GM19193 (cell line): ENCODE measurements around the gene RTKN.

Experiments
- POLR2A ChIP-seq: IDR thresholded peaks from 4 replicates; pipeline ENCODE4 v1.6.1; 2011; ENCODE audit not compliant: insufficient read depth, insufficient read length; ENCODE audit errors: extremely low read depth

The RTKN gene

DNA sequence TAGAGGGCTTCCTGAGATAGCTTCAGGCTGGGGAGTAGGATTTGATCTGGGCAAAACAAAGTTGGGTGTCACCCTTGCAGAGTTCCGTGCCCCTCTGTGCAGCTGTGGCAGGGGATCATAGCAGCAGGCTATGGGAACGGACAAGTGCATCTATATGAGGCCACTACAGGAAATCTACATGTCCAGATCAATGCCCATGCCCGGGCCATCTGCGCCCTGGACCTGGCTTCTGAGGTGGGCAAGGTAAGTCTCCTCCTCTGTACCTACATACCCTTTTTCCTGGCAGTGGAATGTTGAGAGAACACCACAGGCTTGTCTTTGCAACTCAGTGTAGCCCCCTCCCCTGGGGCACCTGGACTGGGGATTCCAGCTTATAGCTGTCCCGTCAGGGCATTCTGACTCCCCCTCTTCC lies 16.7 kb downstream of the RTKN start:
- TF ChIP-seq POLR2A = no peak

DNA sequence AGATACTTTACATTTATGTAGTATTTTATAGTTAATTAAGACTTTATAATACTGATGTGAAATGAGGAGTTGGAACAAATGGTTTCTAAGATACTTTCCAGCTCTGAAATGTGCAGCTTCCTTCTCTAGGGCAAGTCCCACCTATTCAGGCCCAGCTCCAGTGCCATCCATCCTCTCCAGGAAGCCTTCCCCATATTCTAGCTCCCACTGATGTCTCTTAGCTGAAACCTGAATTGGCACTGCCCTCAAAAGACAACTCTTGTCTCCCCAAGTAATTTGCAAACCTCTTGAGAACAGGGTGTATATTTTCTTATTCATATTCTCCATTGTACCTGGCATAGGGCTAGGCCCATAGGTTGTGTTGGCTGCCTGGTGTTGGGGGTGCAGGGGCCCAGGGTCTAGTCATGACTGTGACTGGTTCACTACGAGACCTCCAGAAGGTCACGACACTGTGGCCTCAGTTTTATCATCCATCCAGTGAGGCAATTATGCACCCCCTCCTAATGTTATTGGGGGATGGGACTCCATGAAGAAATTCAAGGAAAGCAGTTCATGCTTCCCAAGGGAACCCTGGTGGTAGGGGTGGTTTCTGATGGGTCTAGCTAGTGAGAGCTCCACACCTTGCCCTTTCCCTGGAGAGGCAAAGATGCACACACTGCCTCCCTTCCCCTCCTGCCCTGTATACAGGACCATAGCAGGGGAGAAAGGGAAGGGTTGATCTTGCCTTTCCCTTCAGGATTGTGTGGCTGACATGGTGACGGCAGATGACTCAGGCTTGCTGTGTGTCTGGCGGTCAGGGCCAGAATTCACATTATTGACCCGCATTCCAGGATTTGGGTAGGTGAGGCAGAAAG lies 17.4 kb downstream of the RTKN start:
- TF ChIP-seq POLR2A = no peak

DNA sequence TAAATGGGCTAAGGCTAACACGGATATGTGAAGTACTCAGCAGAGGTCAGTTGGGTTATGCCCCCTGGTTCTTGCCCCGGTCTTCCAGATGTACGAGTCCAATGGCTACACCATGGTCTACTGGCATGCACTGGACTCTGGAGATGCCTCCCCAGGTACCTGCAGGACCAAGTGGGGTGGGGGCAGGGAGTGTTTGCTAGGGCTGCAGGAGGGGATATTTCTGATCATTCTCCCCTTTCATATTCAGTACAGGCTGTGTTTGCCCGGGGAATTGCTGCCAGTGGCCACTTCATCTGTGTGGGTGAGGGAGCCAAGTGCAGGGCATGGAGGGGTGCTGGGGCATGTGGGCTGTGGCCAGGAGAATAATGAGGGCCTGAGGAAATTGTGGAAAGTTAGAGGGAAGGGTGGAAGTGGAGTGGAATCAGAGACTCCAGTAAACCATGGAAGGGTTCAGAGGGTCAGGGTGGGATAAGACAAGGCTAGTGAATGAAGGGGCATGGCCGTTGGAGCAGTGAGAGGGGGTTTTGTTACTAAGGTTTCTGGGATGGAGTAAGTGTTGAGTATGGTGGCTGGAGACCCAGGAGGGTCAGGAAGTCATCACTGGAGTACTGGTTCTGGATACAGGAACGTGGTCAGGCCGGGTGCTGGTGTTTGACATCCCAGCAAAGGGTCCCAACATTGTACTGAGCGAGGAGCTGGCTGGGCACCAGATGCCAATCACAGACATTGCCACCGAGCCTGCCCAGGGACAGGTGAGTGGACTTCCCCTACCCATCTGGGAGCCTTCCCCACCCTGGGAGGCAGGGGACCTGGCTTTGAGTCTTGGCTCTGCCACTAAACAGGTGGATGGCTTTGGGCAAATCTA lies 18.3 kb downstream of the RTKN start:
- TF ChIP-seq POLR2A = no peak

DNA sequence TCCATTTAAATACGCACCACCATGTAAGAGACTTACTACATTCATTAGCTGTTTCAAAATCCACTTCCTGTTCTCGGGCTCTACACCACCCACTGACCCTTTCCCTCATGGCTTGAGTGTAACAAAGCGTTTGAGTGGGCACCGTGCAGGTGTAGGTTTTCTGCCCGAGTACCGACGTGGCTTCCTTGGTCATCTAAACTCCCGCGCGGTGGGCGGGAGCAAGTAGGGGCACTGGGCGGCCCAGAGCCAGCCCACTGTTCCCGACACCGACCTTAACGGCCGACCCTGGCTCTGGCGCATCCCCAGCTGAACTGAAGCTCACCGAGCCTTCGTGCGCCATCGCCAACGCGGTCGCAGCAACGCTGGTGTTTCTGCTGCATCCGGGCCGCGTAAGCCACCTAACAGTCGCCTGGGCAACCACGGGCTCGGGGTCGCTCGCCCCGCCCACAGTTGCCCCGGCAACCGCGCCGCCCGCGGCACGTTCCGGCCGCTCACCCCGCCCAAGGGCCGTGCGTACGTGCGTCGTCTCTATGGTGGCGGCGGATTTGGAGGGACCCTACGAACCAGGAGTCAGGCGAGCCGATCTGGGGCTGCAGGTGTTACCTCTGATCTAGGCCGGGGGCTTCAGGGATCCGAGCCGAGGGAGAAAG lies 20.4 kb downstream of the RTKN start, which contains the start of the genes C2orf81 and WDR54:
Gene C2orf81, minus strand, starts transcription at position 399 of the 650 bp plus-strand sequence. Its CDS starts 59 bp downstream, at position 340.
Gene WDR54, plus strand, starts transcription at position 510 of the 650 bp plus-strand sequence. CDS start 424 bp downstream, outside the sequence.
- peak; percentile 89 for TF ChIP-seq POLR2A

GRCh38 chr2:74420006-74420405 lies 21.7 kb downstream of the RTKN start:
- no peak for TF ChIP-seq POLR2A

GRCh38 chr2:74419345-74419744 lies 22.4 kb downstream of the RTKN start:
- TF ChIP-seq POLR2A = no peak

- TF ChIP-seq POLR2A = no peak
These were observed 23.4 kb downstream of the RTKN start for GRCh38 chr2:74418312-74418711.

GRCh38 chr2:74417763-74418162 lies 24.0 kb downstream of the RTKN start:
- TF ChIP-seq POLR2A = no peak

- TF ChIP-seq POLR2A = no peak
These were observed 24.5 kb downstream of the RTKN start for GRCh38 chr2:74417197-74417596.

DNA sequence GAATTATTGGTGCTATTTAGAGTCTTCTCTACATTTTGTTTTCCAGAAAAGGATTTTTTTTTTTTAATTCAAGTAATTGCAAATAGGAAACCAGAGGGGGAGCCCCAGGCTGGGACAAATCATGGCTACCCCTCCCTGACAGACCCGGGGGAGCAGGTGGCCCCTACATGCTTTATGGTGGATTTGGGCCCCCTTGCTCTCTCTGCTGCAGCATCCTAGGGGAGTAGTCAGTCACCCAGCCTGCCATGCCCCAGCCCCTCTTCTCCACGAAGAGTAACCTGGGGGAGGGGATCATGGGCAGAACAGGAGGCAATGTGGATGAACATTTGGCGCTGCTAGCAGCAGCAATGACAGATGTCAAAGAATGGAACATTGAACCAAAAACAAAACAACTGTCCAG lies 25.0 kb downstream of the RTKN start:
- TF ChIP-seq POLR2A = no peak

GRCh38 chr2:74415762-74416395 lies 25.9 kb downstream of the RTKN start:
- no peak for TF ChIP-seq POLR2A

GRCh38 chr2:74414881-74415761 lies 26.6 kb downstream of the RTKN start:
- no peak for TF ChIP-seq POLR2A

DNA sequence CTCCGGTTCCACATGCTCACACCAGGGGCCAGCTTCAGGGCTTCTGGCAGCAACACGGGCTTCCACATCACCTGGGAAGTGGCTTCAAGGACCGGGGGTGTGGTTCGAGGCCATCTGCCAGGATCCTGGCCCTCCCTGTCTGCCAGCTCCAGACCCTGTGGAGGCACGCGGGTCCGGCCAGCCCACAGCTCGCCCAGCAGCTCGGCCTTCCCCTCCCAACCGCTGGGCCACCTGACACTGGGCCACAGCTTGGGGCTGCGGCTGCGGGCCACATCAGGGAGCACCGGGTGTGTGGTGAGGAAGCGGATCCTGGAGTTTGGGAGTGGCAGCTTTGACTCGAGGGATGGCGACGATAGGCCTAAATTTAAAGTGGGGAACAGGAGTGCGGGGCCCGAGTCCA lies 27.3 kb downstream of the RTKN start:
- TF ChIP-seq POLR2A = no peak
